Neutrophil (primary cell): ENCODE results near the gene PALM.

Source experiments
- H3K27ac ChIP-seq: fragments of 200-600 bp; sonication (generic); 2 replicates; pipeline ENCODE4 v1.5.1; 2016; ENCODE audit warnings: mild to moderate bottlenecking, moderate library complexity
- H3K27me3 ChIP-seq: fragments of 200-600 bp; sonication (generic); 2 replicates; pipeline ENCODE4 v1.6.0; 2016; ENCODE audit warnings: mild to moderate bottlenecking
- H3K36me3 ChIP-seq: fragments of 200-600 bp; sonication (generic); 2 replicates; pipeline ENCODE4 v1.5.1; 2017
- H3K4me1 ChIP-seq, 2 experiments: fragments of 200-600 bp in 1 of 2; sonication (generic) in 1 of 2; 1 replicate in 1 of 2; 2 replicates in 1 of 2; pipeline versions ENCODE4 v1.5.1 to v1.6.1; 2013 to 2016; ENCODE audit warnings: low read depth in 1 of 2, low read length in 1 of 2, mild to moderate bottlenecking in 1 of 2, moderate library complexity in 1 of 2; ENCODE audit not compliant: control insufficient read depth in 1 of 2, insufficient read depth in 1 of 2
- H3K4me3 ChIP-seq, 2 experiments: fragments of 200-600 bp in 1 of 2; sonication (generic) in 1 of 2; 1 replicate in 1 of 2; 2 replicates in 1 of 2; pipeline ENCODE4 v1.5.1; 2013 to 2016; ENCODE audit warnings: low read depth in 1 of 2, low read length in 1 of 2, mild to moderate bottlenecking in 1 of 2, moderate library complexity in 1 of 2
- H3K9me3 ChIP-seq: fragments of 200-600 bp; sonication (generic); 2 replicates; pipeline ENCODE4 v1.5.1; 2016
- TF ChIP-seq, protein P1 (sequence below): fragments of 200-600 bp; sonication (generic); IDR thresholded peaks from 2 replicates; pipeline ENCODE4 v1.5.1; 2016; ENCODE audit warnings: antibody characterized with exemption

Gene PALM

DNA sequence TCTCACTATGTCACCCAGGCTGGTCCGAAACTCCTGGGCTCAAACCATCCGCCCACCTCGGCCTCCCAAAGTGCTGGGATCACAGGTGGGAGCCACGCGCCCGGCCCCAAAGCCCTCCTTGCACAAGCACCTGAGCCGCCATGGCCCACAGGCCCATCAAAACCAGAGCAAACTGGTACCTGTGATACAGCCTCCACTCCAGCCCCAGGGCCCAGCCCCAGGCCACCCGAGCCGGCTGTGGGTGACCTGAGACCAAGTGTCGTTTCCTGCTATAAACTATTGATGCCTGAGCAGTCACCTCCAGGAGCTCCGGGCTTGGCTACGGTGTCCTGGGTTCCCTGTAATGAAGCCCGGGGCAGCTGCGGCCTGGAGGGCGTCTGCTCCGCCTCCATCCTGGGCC is 78.8 kb downstream of the PALM start:
- TF ChIP-seq, protein P1, sequence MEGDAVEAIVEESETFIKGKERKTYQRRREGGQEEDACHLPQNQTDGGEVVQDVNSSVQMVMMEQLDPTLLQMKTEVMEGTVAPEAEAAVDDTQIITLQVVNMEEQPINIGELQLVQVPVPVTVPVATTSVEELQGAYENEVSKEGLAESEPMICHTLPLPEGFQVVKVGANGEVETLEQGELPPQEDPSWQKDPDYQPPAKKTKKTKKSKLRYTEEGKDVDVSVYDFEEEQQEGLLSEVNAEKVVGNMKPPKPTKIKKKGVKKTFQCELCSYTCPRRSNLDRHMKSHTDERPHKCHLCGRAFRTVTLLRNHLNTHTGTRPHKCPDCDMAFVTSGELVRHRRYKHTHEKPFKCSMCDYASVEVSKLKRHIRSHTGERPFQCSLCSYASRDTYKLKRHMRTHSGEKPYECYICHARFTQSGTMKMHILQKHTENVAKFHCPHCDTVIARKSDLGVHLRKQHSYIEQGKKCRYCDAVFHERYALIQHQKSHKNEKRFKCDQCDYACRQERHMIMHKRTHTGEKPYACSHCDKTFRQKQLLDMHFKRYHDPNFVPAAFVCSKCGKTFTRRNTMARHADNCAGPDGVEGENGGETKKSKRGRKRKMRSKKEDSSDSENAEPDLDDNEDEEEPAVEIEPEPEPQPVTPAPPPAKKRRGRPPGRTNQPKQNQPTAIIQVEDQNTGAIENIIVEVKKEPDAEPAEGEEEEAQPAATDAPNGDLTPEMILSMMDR, result no peak
- Histone ChIP-seq H3K27me3 (no peaks in the 10 kb centered on the region), H3K9me3 (no peaks in the 10 kb centered on the region), H3K4me1 (peaks cover 13% of the 10 kb centered on the region in 2 experiments), H3K36me3 (no peaks in the 10 kb centered on the region), H3K27ac (no peak overlapping the region), H3K4me3 (no peak overlapping the region)

DNA sequence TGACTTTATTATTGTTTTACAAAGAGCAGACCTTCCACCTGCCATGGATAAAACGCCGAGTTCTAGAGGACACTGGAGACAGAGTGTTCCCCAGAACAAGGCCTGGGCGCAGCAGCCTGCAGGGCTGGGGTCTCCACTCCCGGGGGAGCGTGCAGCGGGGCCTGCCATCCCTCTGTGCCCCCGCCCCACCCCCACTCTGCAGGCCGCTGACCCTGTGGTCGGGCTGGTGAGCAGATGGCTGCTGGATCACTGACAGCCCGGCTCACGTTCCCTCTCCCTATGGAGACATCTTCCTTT is 79.9 kb downstream of the PALM start:
- TF ChIP-seq, protein P1, result no peak
- Histone ChIP-seq H3K9me3 (no peaks in the 10 kb centered on the region), H3K27ac (no peak overlapping the region), H3K4me3 (no peak overlapping the region), H3K4me1 (peaks cover 13% of the 10 kb centered on the region in 2 experiments), H3K27me3 (no peaks in the 10 kb centered on the region), H3K36me3 (no peaks in the 10 kb centered on the region)

DNA sequence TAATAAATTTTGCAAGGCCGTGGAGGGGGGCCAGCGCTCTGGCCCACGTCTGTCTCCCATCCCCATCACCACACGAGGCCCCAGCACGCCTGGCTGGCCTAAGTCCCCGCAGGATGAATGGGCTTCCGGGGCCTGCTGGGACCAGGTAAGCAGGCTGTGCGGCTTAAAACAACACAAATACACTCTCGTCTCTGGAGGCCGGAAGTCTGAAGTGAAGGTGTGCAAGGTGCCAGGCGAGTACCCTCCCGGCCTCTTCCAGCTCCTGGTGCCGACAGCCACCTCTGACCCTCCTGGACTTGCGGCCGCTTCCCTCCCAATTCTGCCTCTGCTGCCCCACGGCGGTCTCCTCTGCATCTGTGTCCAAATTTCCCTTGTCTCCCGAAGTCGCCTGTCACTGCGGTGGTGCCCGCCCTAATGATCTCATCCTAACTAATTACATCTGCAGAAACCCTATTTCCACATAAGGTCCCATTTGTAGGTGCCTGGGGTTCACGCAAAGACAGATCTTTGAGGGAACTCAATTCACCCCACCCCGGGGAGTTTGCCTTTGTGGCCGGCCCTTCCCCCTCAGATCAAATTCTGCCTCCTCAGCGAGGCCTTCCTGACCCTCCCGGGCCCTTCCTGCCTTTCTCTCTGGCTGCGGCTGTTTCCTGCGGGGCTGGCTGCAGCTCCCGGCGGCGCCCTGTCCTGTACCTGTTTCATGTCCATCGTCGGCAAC is 80.4 kb downstream of the PALM start:
- Histone ChIP-seq H3K4me3 (no peak overlapping the region), H3K9me3 (no peaks in the 10 kb centered on the region), H3K27ac (no peak overlapping the region), H3K36me3 (no peaks in the 10 kb centered on the region), H3K27me3 (no peaks in the 10 kb centered on the region), H3K4me1 (peaks cover 13% of the 10 kb centered on the region in 2 experiments)
- TF ChIP-seq, protein P1, result no peak

DNA sequence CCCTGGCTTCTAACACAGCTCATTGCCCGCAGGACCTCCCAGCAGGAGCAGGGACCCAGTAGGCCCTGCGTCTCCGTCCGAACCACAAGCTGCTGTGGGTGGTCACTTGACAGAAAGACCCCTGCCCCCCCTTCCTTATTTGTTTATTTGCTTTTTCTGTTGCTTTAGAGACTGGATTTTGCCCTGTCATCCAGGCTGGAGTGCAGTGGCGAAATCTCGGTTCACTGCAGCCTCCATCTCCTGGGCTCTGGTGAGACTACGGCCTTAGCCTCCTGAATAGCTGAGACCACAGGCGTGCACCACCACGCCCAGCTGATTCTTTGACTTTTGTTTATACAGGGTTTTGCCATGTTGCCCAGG is 80.9 kb downstream of the PALM start:
- Histone ChIP-seq H3K36me3 (no peaks in the 10 kb centered on the region), H3K27me3 (no peaks in the 10 kb centered on the region), H3K9me3 (no peaks in the 10 kb centered on the region), H3K27ac (no peak overlapping the region), H3K4me1 (peaks cover 13% of the 10 kb centered on the region in 2 experiments), H3K4me3 (no peak overlapping the region)
- TF ChIP-seq, protein P1, result no peak

DNA sequence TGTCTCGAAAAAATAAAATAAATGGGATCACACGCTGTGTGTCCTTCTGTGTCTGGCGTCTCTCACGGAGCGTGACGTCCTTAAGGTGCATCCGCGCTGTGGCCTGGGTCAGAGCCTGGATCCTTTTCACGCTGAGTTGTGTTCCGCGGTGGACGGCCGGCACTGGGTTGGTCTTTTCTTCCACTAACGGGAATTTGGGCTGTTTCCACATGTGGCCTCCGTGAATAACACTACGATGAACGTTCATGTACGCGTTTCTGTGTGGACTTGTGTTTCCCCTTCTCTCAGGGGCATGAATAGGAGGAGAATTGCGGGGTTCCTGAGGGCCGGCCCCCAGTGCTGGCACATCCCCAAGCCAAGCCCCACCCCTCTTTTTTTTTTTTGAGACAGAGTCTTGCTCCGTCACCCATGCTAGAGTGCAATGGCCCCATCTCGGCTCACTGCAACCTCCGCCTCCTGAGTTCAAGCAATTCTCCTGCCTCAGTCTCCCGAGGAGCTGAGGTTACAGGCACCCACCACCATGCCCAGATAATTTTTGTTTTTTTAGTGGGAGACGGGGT is 82.4 kb downstream of the PALM start:
- TF ChIP-seq, protein P1, result no peak
- no peaks in the 10 kb centered on the region for H3K9me3 ChIP-seq
- no peaks in the 10 kb centered on the region for H3K36me3 ChIP-seq
- H3K4me1 ChIP-seq, result peaks cover 13% of the 10 kb centered on the region in 2 experiments
- H3K4me3 ChIP-seq, result no peak overlapping the region
- H3K27me3 ChIP-seq, result no peaks in the 10 kb centered on the region
- no peak overlapping the region for H3K27ac ChIP-seq
